ENCODE results near the gene LAMB3. TPM values are rescaled to one million over a fixed set of nuclear protein-coding genes. Genes with fewer than 3 reads are reported as not detected.

The LAMB3 gene
- total RNA-seq, 4 donors from 2014 or later: 2.5 to 69.9 (median 6.3) TPM

GRCh38 chr1:209611771-209612570, 40.3 kb downstream of the LAMB3 start:
- no peak for TF ChIP-seq CTCF (IDR thresholded peaks at IDR 0.05)
- no peak for DNase-seq (ENCODE audit: low spot score)
- ATAC-seq (ENCODE audit: low FRiP score): no peak

GRCh38 chr1:209610631-209610905, 41.7 kb downstream of the LAMB3 start:
- DNase-seq (ENCODE audit: low spot score) (no peak), ATAC-seq (ENCODE audit: low FRiP score) (no peak)
- no peak for TF ChIP-seq CTCF (IDR thresholded peaks at IDR 0.05)

DNA sequence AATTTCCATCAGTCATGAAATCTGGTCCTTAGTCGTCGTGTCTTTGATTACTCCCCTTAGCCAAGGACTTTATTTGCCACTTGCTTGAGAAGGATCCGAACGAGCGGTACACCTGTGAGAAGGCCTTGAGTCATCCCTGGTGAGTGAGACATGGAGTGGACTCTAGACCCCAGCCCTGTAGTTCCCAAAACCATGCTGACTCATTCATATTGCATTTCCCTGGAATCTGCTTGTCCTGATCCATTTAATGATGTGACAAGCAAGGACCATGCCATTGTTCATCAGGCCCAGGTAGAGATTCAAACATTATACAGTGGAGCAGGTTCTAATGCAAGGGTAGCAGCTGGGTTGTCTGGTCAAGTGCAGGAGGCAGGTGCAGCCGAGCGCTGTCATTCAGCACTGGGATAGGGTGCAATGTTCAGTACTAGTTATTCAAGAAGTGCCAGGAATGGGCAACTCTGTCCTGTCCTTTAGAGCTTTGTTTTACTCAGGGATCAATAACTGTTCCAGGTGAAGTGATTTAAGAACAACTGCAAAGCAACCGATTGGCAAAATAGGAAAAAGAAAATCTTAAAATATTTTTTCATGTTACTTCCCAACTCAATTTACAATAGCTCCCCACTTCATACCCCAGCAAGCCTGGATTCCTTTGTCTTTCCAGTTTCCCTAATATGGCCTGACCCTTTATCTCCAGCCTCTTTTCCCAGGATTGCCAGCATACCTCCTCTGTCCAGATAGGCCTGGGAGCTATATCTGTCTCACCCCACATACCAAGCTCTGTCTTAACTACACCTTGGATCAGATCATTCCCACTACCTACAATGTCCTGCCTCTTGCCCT, 42.2 kb downstream of the LAMB3 start:
- ATAC-seq (ENCODE audit: low FRiP score) (no peak), DNase-seq (ENCODE audit: low spot score) (no peak)
- no peak for TF ChIP-seq CTCF (IDR thresholded peaks at IDR 0.05)

- no peak for ATAC-seq (ENCODE audit: low FRiP score)
- DNase-seq (ENCODE audit: low spot score): no peak
- TF ChIP-seq CTCF (IDR thresholded peaks at IDR 0.05): no peak
These were observed 43.0 kb downstream of the LAMB3 start for GRCh38 chr1:209609041-209609790.

DNA sequence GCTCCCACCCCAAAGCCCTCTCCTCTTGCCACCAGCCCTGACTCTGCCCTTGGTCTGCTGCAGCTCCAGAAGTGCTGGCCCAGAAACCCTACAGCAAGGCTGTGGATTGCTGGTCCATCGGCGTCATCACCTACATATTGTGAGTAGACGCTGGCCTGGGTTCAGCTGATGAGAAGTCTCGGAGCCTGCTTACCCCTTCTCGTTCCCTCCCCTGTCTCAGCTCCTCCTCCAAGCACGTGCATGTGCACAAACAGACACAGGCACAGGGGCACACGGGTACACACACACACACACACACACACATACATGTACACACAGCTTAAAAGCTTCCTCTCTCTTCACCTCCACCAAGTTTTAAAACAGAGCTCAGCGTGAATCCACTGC, 44.4 kb downstream of the LAMB3 start:
- TF ChIP-seq CTCF (IDR thresholded peaks at IDR 0.05): no peak
- ATAC-seq (ENCODE audit: low FRiP score) (peak; percentile 11), DNase-seq (ENCODE audit: low spot score) (no peak)

DNA sequence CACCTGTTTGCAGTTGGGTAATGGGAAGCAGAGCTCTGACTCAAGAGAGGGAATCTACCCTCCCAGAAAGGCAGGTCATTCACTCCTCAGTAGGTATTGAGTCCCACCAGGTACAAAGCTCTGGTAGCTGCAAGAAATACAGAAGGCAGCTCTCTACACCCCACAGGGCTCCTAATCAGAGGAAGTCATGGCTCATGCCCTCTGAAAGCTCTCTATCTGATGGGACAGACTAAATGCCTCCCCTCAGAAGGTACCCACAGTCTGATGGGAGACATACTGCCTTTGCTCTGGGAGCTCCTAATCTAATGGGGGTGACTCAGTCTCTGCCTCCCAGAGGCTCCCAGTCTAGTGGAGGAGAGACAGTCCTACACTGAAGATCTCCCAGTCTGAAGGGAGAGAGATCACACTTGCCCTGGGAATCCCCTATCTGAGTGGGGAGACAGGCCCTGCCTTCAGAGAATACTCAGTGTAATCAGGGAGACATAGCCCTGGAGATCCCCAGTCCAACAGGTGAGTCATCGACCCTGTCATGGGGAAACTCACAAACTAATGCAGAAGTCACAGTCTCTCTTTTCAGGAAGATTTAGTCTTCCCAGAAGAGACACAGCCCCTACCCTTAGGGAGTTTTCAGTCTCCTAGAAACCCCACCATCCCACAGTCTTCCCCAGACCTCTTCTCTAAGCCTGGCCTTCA, 45.0 kb downstream of the LAMB3 start:
- DNase-seq (ENCODE audit: low spot score) (no peak), ATAC-seq (ENCODE audit: low FRiP score) (peak; percentile 49)
- no peak for TF ChIP-seq CTCF (IDR thresholded peaks at IDR 0.05)

Measured in omental fat pad (tissue), 4 donors.